Heart right ventricle (tissue), 16 donors: ENCODE data around the gene HOXD9. TPM values are rescaled to one million over a fixed set of nuclear protein-coding genes. Genes with fewer than 3 reads are reported as not detected.

Experiments
- ATAC-seq, 8 donors: fragments of 200-7000 bp; cut with Tn5 transposase; one replicate each; pipeline ENCODE4 v1.9.1; 2020; ENCODE audit warnings: mild to moderate bottlenecking in 8 of 8, moderate library complexity in 8 of 8, moderate number of reproducible peaks in 1 of 8
- DNase-seq, 2 donors: peaks; one replicate each; pipeline ENCODE4 v3.0.0-alpha.2; 2020
- H3K27ac ChIP-seq, 10 donors: fragments of 200-600 bp; sonication (generic) in 2 of 10; one replicate each; pipeline versions ENCODE4 v1.5.0 to v1.8.0; 2020 to 2022; ENCODE audit warnings: mild to moderate bottlenecking in 3 of 10
- H3K27me3 ChIP-seq, 7 donors: fragments of 200-600 bp; one replicate each; pipeline ENCODE4 v1.8.0; 2021 to 2022; ENCODE audit warnings: mild to moderate bottlenecking in 2 of 7
- H3K36me3 ChIP-seq, 9 donors: fragments of 200-600 bp; sonication (generic) in 1 of 9; one replicate each; pipeline versions ENCODE4 v1.5.0 to v1.8.0; 2020 to 2022; ENCODE audit warnings: mild to moderate bottlenecking in 2 of 9
- H3K4me1 ChIP-seq, 9 donors: fragments of 200-600 bp; sonication (generic) in 1 of 9; one replicate each; pipeline versions ENCODE4 v1.5.0 to v1.8.0; 2020 to 2022; ENCODE audit warnings: mild to moderate bottlenecking in 4 of 9
- H3K4me3 ChIP-seq, 10 donors: fragments of 200-600 bp; sonication (generic) in 2 of 10; one replicate each; pipeline versions ENCODE4 v1.5.0 to v1.8.0; 2020 to 2022; ENCODE audit warnings: mild to moderate bottlenecking in 7 of 10, moderate library complexity in 2 of 10
- H3K9me3 ChIP-seq, 11 donors: fragments of 200-600 bp in 10 of 11; sonication (generic) in 2 of 11; one replicate each; pipeline versions ENCODE4 v1.5.0 to v1.8.0; 2013 to 2022; ENCODE audit warnings: mild to moderate bottlenecking in 2 of 11, control low read depth in 1 of 11, moderate library complexity in 1 of 11
- WGBS, 2 donors: extraction: QIAGEN DNeasy Blood & Tissue Kit; methylation state at CpG; one replicate each; pipeline ENCODE4 v1.1.7; 2013; ENCODE audit warnings: inconsistent platforms in 1 of 2; 5-methylcytosine and 5-hydroxymethylcytosine counted together
- intact Hi-C, 10 donors: fragments of 100-400 bp; cut with DNase I; formaldehyde crosslinking; loops; one replicate each; pipeline versions ENCODE4 v1.11.1 to v1.14.2; 2022
- polyA plus RNA-seq, 2 donors: library from polyadenylated mRNA; stranded (reverse); fragments of 200-250 nt; gene quantifications; one replicate each; pipeline ENCODE4 v1.2.3, GENCODE V29; 2013
- total RNA-seq, 10 donors: library from RNA; stranded (reverse); fragmentation: NEBNext Ultra II Directional in 3 of 10; extraction: Animal tissue kit (Norgen Biotek cat#: 25700) in 3 of 10; gene quantifications; one replicate each; pipeline versions ENCODE4 v1.2.1 to v1.2.4, GENCODE V29; 2021 to 2023
- TF ChIP-seq, protein P1 (sequence below), 9 donors: fragments of 200-600 bp; sonication (generic) in 2 of 9; IDR thresholded peaks; one replicate each; pipeline versions ENCODE4 v1.5.0 to v1.8.0; 2021 to 2022; ENCODE audit warnings: antibody characterized with exemption in 9 of 9, mild to moderate bottlenecking in 5 of 9, moderate library complexity in 1 of 9
- donor health status: Arrhythmogenic right ventricular cardiomyopathy.
- donor health status: ischemic (EF 13 %, LVEDD 7.1; RV severe dilation, severe dysfunction).
- donor health status: healthy with polysubstance abuse.
- donor health status: DM: no; HTN: yes; CAD: no.
- donor health status: DM: no; HTN: no; CAD: no.
- donor health status: ischemic (EF 25% LVEDD 6.9; RV normal size, moderate dysfunction).
- donor health status: ischemic (EF 25% LVEDD 5.7; RV mildly dilated, moderate dysfunction).
- donor health status: healthy.
- donor health status: DM: yes; HTN: yes; CAD: no.
- donor health status: Ischemic cardiomyopathy.
- donor health status: ischemic (EF 35%, LVEDD 5.7; RV mildly dilated, moderate dysfunction).
- donor health status: nonischemic (EF 11% LVEDD 7.7; RV severe dilation, severe dysfunction).
- donor health status: DM: yes; HTN: yes; CAD: no.
- donor health status: PGD.
- donor health status: ischemic (EF 29% LVEDD 5.4; RV normal size, mild dysfunction).
- donor health status: nonischemic (EF 23%, LVEDD 6.1; RV moderate dilation, normal function).

Gene HOXD9
- total and polyA plus RNA-seq, 12 donors, result 0.15 to 0.29 (median 0.22) TPM; not detected in 8

DNA sequence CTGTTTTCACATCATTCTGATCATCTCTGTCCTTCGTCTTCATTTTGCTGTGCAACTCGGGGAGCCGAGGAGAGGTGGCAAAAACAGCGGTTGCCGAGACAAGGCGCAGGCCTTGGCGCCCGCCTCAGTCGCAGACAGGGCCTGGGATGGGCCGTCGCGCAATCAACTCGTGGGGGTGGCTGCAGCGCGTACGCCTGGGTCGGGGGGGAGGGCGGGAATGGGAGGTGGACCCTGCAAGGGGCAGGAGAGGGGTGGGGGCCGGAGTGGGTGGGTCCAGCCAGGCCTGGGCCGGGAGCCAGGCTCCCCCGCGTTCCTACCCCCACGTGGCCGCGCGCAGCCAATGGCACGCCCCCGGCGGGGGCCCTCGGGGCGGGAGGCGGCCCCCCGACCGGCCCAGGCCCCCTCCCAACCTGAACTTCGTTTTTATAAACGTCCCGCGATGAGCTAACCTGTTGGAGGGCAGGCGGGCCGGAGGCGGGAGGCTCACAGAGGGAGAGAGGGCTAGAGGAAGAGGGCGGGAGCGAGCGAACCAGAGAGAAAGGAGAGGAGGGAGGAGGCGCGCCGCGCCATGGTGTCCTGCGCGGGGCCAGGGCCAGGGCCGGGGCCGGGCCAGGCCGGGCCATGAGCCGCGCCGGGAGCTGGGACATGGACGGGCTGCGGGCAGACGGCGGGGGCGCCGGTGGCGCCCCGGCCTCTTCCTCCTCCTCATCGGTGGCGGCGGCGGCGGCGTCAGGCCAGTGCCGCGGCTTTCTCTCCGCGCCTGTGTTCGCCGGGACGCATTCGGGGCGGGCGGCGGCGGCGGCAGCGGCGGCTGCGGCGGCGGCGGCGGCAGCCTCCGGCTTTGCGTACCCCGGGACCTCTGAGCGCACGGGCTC, 30.0 kb upstream of the HOXD9 start, which contains the start of gene HOXD13:
Gene HOXD13, plus strand, starts transcription at position 452 of the 875 bp plus-strand sequence. Its CDS starts 170 bp downstream, at position 622.
- 2 to 5% methylated on average over 41 to 95 of the region's 95 CpGs for WGBS, 2 donors
- TF ChIP-seq, protein P1, sequence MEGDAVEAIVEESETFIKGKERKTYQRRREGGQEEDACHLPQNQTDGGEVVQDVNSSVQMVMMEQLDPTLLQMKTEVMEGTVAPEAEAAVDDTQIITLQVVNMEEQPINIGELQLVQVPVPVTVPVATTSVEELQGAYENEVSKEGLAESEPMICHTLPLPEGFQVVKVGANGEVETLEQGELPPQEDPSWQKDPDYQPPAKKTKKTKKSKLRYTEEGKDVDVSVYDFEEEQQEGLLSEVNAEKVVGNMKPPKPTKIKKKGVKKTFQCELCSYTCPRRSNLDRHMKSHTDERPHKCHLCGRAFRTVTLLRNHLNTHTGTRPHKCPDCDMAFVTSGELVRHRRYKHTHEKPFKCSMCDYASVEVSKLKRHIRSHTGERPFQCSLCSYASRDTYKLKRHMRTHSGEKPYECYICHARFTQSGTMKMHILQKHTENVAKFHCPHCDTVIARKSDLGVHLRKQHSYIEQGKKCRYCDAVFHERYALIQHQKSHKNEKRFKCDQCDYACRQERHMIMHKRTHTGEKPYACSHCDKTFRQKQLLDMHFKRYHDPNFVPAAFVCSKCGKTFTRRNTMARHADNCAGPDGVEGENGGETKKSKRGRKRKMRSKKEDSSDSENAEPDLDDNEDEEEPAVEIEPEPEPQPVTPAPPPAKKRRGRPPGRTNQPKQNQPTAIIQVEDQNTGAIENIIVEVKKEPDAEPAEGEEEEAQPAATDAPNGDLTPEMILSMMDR (IDR thresholded peaks at IDR 0.05), result no peak
- Histone ChIP-seq H3K4me1 (peaks cover 0 to 32% (median 29%) of the 10 kb centered on the region in 9 donors), H3K9me3 (no peaks in the 10 kb centered on the region), H3K4me3 (peak within 1 kb of the TSS in 8 of 10 donors; percentile 11 to 33 (median 28)), H3K27me3 (peaks cover 61 to 100% (median 100%) of the 10 kb centered on the region in 7 donors), H3K27ac (no peak within 1 kb of the TSS), H3K36me3 (no peaks in the 10 kb centered on the region)
- intact Hi-C loops, result loop anchor here in 1 of 10 donors (5.0 kb wide), 1 partner anchor 405 kb away; no protein-coding TSS in a partner anchor
- DNase-seq (no peak), ATAC-seq (peak in 2 of 8 donors; percentile 17 to 26)

DNA sequence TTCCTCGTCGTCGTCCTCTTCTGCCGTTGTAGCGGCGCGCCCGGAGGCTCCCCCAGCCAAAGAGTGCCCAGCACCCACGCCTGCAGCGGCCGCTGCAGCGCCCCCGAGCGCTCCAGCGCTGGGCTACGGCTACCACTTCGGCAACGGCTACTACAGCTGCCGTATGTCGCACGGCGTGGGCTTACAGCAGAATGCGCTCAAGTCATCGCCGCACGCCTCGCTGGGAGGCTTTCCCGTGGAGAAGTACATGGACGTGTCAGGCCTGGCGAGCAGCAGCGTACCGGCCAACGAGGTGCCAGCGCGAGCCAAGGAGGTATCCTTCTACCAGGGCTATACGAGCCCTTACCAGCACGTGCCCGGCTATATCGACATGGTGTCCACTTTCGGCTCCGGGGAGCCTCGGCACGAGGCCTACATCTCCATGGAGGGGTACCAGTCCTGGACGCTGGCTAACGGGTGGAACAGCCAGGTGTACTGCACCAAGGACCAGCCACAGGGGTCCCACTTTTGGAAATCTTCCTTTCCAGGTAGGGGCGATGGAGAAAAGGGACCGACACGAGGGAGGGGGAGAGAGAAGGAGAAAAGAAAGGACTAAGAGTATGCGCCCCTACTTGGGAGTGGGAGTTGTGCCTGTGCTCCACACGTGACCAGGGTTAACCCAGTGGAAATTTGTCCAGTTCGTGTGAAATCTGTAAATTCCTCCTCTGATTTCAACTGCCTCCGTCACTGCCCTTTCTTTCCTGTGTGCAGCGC, 29.2 kb upstream of the HOXD9 start:
- intact Hi-C loops, result loop anchor here in 1 of 10 donors (5.0 kb wide), 1 partner anchor 406 kb away; no protein-coding TSS in a partner anchor
- Histone ChIP-seq H3K27ac (no peak overlapping the region), H3K36me3 (no peaks in the 10 kb centered on the region), H3K27me3 (peaks cover 61 to 100% (median 100%) of the 10 kb centered on the region in 7 donors), H3K4me3 (peak overlapping the region in 8 of 10 donors; percentile 11 to 33 (median 28)), H3K4me1 (peaks cover 0 to 32% (median 27%) of the 10 kb centered on the region in 9 donors), H3K9me3 (no peaks in the 10 kb centered on the region)
- 2 to 3% methylated on average over 53 of the region's 53 CpGs for WGBS, 2 donors
- no peak for DNase-seq
- TF ChIP-seq, protein P1 (IDR thresholded peaks at IDR 0.05), result no peak
- ATAC-seq, result no peak

DNA sequence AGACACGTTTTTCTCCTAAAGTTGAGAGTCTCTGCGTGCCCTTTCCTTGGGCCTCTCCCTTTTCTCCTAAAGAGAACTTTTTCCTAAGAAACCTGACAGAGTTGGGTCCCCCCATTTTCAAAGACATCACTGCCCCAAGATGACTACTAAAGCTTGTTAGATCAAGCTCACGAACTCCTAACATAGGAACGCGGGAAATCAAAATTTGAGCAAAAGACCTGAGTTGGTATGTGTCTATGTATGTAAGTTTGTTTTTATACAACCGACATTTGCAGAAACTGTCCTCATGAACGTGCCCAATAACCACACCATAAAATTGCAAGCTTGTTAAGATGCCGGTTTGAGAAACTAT, 28.6 kb upstream of the HOXD9 start:
- Histone ChIP-seq H3K4me3 (no peak overlapping the region), H3K4me1 (peaks cover 0 to 31% (median 28%) of the 10 kb centered on the region in 9 donors), H3K9me3 (no peaks in the 10 kb centered on the region), H3K27ac (no peak overlapping the region), H3K27me3 (peaks cover 67 to 100% (median 100%) of the 10 kb centered on the region in 7 donors), H3K36me3 (no peaks in the 10 kb centered on the region)
- no peak for ATAC-seq
- no peak for DNase-seq
- WGBS, 2 donors, result 6 to 7% methylated on average over 8 of the region's 8 CpGs
- intact Hi-C loops, result loop anchor here in 2 of 10 donors (2.0 to 5.0 kb wide), 2 partner anchors 407 to 679 kb away; no protein-coding TSS in a partner anchor
- TF ChIP-seq, protein P1 (IDR thresholded peaks at IDR 0.05), result no peak

DNA sequence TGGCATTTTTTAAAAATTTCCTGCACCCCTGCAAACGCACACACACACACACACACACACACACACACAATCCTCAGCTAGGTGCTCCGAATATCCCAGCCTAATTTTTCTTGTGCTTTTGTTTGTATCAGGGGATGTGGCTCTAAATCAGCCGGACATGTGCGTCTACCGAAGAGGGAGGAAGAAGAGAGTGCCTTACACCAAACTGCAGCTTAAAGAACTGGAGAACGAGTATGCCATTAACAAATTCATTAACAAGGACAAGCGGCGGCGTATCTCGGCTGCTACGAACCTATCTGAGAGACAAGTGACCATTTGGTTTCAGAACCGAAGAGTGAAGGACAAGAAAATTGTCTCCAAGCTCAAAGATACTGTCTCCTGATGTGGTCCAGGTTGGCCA, 28.2 kb upstream of the HOXD9 start:
- whole genome bisulfite sequencing, 2 donors, result 4 to 8% methylated on average over 12 of the region's 12 CpGs
- H3K36me3 ChIP-seq, result no peaks in the 10 kb centered on the region
- ATAC-seq, result no peak
- no peak for DNase-seq
- H3K27me3 ChIP-seq, result peaks cover 65 to 100% (median 100%) of the 10 kb centered on the region in 7 donors
- H3K9me3 ChIP-seq, result no peaks in the 10 kb centered on the region
- TF ChIP-seq, protein P1 (IDR thresholded peaks at IDR 0.05), result no peak
- no peak overlapping the region for H3K4me3 ChIP-seq
- peaks cover 0 to 32% (median 28%) of the 10 kb centered on the region in 9 donors for H3K4me1 ChIP-seq
- intact Hi-C loops, result loop anchor here in 2 of 10 donors (2.0 to 5.0 kb wide), 2 partner anchors 407 to 680 kb away; no protein-coding TSS in a partner anchor
- H3K27ac ChIP-seq, result no peak overlapping the region
